Fibroblast of gingiva (primary cell): ENCODE data around the gene OPN4.

Experiments used
- DNase-seq: peaks from one replicate; pipeline ENCODE4 v3.0.0-alpha.2; 2011; ENCODE audit warnings: low read depth

The OPN4 gene

DNA sequence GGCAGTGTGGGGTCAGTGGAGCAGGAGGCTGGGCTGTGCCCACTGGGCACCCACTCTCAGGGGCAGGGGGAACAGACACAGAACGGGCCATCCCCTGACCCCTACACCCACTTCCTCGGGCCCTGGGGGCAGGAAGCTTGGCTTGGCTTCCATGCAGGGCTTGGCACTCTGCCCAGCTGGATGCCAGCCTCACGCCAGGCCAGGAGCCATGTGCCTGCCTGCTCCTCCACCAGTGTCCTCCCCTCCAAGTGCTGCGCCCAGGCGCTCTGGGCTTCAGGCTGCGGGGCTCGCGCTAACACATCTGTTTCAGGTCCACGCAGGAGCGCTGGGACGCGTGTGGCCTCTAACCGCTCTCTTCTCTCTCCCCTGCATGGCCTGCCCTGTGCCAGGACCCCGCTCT is 26.7 kb downstream of the OPN4 start:
- DNase-seq = no peak

DNA sequence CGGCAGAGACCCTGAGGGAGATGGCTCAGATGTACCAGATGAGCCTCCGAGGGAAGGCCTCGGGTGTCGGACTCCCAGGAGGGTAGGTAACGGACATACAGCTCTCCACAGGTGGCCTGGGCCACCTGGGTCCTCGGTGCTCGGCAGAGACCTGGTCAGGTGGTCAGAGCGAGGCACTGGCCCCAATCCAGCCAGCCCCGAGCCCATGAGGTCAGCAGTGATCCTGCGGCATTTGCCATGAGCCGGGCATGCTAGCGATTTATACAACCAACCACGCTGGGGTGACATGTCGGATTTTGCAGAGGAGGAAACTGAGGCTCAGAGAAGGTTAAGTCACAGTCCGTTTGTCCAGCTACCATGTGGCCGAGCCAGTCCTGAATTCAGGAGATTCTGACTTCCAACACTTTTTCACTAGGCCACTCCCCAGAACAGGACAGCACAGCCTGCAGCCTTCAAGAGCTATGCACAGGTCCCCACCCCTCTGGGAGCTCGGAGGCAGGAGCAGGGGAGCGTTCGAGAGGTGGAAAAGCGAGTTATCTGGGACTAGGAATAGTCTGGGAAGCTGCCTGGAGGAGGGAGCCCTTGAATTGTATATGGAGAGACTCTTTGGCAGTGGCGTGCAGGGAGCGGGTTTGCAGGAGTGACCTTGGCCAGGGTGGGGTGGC is 27.5 kb downstream of the OPN4 start:
- DNase-seq = no peak

DNA sequence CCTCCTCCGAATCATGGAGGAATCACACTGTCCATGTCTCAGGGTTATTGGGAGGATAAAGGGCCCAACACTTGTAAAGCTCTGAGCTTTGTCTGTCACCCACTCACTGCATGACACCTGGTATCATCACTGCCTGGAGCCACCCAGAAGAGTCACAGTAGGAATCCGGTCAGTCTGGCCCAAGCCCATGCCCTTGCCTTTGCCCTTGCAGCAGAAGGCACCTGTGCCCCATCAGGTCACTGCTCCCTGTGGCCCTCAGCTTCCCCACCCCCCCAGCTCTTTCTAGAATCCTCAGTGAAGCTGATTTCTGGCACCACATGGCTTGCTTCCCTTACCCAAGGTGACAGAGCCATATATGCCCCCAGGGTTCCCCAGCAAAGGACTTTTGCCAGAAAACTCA is 28.3 kb downstream of the OPN4 start:
- no peak for DNase-seq

DNA sequence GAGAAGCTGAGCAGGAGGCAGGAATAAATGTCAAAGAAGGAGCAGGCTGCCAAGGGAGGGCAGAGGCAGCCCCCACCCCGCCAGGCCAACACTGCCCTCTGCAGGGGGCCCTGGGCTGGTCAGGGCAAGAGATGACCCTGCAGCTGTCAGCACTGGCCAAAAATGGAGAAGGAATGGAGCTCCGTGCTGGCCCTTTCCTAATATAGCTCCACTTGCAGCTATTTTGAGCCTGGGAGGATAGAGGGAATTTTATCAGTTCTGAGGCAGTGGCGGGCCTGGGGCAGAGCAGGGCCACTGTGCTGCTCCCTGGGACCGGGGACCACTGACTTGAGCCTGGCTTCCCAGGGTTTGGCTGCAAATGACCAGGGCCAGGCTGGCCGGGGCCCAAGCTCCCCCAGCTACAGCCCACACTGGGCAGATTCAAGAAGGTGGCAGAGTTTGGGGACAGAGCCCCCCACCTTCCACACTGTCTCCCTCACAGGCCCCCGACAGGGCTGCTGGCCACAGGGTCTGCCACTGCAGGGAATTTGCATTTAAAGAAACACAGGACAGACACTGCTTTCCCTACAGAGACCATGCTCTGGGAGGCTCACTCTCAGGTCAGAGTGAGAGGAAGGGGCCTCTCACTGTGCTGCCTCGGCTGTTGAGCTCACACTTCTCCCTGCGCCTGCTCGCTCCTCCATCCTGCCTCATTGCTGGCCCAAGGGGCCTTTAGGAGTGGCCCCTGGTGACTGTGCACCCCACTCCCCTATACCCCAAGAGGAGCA is 30.2 kb downstream of the OPN4 start:
- DNase-seq = no peak

DNA sequence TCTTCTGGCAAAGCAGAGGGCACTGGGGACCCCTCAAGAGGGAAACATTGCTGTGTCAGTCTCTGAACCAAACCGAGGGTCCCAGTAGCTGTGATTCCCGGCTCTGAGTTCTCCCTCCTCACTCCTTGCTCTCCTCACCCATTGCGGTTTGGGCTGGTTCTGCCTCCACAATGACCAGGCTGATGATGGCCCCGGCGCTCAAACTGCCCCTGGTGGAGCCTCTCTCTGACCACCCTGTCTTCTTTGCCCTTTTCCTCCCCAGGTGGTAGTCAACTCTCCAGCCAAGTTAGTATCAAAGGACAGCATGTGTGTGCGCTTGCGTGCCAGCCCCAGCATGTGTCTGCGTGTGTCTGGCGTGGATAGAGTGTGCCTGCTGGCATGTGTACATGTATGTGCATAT is 31.1 kb downstream of the OPN4 start:
- DNase-seq = no peak

DNA sequence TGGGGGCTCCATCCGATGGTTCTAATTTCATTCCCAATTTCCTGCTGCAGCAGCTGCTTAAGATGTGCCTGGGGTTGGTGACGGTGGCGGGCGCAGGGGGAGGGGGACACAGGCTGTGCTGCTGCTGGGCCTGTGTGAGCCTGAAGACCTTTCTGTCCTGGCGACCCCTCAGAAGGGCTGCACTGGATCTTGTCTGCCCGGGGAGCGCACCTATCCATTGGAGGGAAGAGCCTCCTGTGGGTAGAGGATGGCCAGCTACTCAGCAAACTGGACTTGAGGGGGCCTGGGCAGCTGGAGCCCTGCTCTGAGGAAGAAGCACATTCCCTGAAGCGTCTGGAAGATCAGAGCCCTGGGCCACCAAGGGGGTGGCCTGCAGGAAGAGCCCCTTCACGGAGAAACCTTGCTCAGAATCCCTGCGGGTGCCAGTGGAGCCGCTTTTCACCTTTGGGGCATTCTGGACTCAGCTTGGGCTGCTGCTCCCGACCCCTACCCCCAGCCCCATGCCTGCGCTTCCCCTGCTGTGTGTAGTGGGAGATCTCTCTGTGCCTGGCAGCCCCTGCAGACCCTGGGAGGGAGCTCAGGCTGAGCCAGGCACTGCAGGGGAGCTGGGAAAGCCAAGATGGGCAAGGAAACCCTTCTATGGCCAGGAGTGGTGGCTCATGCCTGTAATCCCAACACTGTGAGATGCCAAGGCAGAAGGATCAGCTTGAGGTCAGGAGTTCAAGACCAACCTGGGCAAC is 31.7 kb downstream of the OPN4 start:
- no peak for DNase-seq

DNA sequence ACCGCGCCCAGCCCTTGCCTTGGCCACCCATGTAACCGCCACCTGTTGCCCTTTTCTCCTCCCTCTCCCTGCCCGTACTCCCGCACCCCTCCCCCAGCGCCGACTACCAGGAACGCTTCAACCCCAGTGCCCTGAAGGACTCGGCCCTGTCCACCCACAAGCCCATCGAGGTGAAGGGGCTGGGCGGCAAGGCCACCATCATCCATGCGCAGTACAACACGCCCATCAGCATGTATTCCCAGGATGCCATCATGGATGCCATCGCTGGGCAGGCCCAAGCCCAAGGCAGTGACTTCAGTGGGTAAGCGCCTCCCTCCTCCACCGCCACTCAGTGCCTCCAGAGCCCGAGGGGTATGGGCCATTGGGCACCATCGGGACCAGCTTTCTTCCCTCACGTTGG is 32.6 kb downstream of the OPN4 start:
- DNase-seq = no peak

DNA sequence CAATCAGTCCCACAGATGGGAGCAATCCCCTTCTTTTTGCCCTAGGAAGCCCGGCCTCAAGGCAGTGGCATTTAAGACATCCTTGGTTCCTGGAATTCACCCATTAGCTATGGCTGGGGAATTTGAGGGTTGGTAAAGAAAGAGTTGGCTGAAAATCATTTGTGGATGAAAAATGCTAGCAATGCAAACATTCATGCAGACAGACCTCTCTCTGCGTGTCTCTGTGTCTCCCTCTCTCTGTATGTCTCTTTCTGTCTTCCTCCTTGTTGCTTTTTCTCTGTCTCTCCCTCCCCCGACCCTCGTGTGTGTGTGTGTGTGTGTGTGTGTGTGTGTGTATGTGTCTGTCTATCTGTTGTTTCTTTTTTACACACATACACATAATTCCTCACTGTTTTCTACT is 33.4 kb downstream of the OPN4 start:
- peak; percentile 77 for DNase-seq

DNA sequence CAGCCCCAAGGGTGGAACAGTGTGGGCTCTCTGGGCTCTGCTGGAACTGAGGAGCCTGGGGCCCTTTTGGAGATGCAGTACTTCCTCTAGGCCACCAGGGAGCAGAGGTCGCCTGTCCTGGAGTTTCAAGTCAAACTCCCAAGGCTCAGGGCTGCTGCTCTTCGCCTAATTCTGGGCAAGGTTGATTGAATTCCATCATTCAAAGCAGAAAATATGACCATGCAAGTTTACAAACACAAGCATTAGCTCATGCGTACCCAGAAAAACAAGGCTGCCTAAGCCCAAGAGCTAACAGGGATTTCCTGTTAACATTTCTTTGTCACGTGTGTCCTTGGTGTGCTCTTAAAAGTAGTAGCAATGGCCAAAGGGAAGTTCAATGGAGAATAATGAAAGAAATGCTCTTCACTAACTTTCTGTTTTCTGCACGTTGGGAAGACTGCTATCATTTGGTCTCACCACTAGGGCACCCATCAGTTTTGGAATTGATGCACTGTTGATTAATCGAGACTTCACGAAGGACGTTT is 34.1 kb downstream of the OPN4 start:
- DNase-seq = peak; percentile 68

DNA sequence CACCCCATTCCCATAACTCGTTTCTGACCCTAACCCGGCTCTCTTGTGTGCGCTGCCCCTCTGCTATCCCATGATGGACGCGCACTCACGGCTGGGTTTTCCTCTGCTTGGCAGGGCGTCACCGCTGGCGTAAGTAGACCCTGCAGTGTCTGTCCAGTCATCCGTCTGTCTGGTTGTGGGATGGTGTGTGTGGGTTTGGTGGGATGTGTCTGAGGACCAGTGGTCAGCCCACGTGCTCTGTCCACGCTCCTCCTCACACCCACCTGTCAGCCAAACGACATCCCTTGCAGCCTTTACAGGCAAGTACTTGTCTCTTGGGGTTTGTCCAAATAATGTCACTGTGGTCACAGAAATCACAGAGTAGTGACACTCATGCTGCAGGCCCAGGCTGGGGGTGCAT is 34.8 kb downstream of the OPN4 start:
- DNase-seq = no peak

DNA sequence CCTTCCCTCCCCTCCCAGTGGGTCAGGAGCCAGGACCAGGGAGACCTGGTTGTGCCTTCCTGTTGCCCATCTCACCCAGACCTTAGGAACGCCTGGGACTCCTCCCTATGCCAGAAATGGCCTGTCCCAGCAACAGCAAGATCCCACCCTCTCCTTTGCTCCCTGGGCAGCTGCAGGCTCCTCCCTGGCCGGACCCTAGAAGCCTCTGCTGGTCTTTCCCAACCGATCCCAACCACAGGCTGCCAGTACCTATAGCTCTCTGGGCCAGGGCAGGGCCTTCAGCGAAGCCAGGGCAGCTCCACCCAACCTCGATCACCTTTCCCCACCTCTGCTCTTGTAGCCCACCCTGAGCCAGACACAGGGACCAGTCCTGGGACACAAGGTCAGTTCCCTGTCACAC is 35.9 kb downstream of the OPN4 start:
- no peak for DNase-seq

DNA sequence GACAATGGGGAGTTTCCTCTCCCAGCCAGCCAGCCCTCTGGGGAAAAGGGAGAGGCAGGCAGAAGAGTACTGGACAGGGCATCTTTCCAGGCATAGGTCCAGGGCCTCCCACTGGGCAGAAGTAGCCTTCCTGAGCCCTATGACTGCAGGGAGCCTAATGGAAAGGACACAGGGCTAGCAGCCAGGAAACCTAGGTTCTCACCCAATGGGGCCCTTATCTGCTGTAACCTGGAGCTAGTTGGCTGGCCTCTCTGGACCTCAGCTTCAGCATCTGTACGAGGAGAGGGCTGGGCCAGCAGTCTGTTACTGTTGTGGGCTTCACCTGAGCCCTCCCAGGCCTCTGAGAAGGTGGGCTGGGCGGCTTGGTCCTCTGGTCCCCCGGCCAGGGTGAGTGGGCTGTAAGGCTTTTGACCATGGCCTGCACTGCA is 36.3 kb downstream of the OPN4 start:
- DNase-seq = no peak

DNA sequence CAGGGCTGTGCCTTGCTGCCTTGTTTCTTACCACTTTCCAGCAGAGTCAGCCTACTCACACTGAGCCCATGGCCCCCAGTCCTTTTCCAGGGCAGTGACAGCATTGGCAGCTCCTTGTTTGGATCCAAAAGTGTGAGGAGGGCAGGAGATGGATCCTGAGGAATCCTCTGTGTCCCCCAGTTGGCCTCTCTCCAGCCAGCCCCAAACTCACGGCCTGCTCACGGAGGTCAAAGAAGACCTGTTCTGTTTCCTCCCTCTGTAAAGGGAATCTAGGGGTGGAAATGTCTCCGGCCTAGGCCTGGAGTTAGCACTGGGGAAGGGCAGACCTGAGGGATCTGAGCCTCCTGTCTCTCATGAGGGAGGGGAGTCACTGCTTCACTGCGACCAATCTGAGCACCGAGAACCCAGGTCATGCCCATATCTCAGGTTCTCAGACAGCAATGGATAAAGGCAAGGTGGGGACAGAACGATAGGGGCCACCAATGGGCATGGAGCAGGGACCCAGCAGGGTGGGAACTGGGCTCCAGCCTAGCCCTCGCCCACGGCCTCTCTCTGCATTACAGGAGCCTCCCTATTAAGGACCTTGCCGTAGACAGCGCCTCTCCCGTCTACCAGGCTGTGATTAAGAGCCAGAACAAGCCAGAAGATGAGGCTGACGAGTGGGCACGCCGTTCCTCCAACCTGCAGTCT is 37.1 kb downstream of the OPN4 start:
- no peak for DNase-seq

DNA sequence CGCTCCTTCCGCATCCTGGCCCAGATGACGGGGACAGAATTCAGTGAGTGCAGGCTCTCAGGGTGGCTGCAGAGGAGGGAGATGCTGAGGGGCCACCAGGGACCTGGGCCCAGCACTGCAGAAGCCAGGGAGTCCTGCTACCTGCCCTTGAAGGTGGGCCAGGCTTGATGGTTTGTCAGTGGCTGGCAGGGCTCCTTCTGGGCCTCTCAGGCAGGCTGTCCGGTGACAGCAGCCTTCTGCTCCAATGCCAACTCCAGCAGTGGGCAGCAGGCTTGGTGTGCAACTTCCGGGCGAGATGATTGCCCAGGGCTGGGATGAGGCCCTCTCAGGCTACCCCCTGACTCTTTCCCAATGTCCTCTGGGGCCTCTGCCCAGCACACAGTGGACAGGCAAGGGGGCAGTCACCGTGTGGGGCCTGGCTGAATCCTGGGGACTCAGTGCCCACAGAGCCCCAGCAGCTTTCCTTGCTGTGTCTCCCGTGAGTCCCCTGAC is 37.7 kb downstream of the OPN4 start:
- no peak for DNase-seq

DNA sequence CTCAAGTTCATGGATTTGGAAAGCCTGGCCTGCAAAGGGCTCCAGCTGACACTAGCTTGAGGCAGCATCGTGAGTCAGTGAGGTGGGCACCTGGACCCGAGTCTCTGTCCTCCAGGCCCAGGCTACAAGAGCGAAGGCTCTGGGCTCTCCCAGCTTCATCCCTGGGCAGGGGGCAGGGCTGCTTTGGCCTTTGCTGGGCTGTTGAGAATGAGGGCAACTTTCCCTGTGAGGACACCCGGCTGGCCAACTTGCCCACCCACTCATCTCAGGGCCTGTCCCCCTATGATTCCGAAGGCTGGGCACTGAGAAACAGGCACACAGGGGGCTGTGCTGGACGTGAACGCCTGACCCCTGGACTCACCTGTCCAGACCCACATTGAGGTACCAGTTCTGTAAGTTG is 38.3 kb downstream of the OPN4 start:
- DNase-seq = no peak

DNA sequence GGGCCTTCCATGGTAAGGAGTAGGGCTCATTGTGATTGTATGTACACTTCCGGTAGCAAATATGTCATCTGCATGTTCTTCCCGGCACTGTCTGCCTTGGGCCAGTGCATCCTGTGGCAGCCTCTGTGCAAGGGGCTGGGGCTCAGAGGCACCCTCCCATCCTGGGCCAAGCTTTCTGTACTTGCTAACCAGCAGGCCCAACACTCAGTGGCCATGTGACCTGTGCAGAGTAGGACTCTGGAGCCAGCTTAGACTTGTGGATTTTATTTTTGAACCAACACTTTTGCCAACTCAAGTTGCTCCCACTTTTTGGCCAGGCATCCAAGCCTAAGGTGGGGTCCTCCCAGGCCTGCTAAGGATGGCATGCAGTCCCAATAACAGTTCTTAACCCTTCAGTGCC is 38.9 kb downstream of the OPN4 start:
- no peak for DNase-seq

DNA sequence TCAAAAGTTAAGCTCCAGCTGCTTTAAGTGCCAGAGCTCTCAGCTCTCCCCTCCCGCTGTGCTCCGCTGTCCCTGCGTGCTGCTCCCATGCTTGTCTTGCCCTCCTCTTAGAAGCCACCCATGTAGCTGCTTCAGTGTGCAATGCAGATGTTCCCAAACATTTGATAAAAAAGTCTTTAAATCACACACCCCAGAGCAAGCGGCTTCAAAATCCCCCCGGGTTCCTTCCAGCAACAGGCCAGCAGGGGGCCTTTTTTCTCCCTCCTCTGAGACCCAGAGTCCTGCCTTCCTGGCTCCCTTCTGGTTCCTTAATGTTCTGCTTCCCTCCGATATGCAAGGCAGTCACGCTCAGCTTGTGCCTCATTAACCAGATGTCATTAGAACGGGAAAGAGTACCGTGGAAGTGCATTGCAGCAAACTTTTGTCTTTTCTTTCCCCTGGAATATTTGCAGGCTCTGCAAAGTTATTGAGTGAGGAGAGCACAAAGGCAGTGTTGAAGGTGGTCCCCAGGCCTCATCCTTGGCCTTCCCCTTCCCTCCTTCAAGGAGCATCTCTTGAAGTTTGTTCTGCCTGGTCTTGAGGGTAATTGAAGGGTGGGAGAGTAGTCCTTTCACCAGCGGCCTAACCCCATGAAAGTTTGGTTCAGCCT is 39.5 kb downstream of the OPN4 start:
- DNase-seq = peak; percentile 68

DNA sequence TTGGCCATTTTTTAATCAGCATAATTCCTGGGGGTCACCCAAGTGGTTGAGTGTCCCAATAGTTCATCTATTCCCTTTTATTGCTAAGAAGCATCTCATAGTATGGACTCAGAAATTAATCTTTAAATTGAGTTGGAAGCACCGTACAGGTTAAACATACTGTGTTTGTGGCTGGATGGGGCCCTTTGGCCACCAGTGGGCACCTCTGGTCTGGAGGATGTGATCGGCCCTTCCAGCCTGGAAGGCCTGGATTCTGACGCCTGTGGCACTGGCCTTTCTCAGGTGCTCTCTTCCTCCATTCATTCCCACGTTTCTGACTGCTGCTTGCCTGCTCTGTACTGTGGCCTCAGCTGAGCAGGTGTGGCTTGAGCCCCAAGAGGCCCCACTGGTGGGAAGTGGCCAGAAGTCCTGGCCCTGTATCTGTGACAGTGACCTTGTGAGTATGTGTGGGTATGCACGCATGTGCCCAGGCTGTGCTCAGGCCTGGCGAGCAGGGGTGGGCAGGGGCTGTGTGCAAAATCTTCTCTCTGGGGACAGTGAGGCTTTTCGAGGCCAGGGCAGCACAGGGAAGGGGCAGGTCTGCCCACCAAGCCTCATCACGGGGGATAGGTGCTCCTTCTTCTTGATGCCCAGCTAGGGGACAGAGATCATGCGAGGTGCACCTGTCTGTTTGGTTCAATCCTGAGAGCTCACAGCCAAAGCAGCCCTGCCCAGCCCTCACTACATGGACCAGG is 44.0 kb downstream of the OPN4 start:
- no peak for DNase-seq

DNA sequence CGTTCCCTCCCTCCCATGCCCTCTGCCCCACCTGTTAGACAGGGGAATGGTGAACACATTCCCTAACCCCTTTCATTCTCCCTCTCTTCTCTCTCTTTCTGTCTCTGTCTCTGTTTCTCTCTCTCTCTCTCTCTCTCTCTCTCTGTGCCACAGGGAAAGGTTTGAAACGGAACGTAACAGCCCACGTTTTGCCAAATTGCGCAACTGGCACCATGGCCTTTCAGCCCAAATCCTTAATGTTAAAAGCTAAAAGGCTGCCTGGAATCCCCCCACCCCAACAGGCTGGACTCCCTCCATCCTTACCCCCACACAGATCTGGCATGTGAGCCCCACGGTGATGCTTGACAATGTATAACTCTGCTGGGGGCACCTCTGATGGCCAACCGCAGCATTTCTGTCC is 44.8 kb downstream of the OPN4 start:
- DNase-seq = no peak

DNA sequence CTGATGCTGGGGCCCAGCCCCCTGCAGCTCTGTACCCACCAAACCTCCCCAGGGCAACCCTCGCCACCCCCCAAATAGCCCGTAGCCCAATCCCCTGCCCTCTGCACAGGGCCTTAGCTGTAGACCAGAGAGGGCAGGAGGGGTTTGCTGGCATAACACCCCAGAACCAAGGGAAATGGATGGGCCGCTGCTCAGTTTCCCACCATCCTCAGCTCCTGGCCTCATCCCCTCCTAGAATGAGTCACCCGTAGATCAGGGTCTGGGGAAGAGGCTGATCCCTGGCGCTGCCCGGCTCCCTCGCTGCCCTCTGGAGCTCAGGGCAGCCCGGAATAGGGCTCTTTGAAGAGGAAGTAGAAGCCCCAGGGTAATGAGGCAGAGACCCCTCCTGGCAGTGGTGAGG is 45.2 kb downstream of the OPN4 start:
- DNase-seq = no peak
